ENCODE results near the gene SPIN2B. TPM values are rescaled to one million over a fixed set of nuclear protein-coding genes. Genes with fewer than 3 reads are reported as not detected.

Gene SPIN2B
- 6.2 and 11.6 TPM in 2 replicates for total RNA-seq

GRCh38 chrX:57121162-57121755, at the start of gene SPIN2B:
Gene SPIN2B, minus strand, starts transcription at chrX:57121548.

GRCh38 chrX:57137073-57137472, 15.7 kb upstream of the SPIN2B start, which contains the start of gene SPIN2A:
Gene SPIN2A, minus strand, starts transcription at chrX:57137397. Its CDS starts 800 bp downstream, at chrX:57136597.

Other genes starting within 250 kb of the SPIN2B start
- 1.1 and 1.5 TPM in 2 replicates for gene SPIN3, start 126.0 kb downstream of the SPIN2B start, total RNA-seq
- 0.33 TPM in 1 of 2 replicates, not detected in the other for gene SPIN2A, start 15.8 kb upstream of the SPIN2B start, total RNA-seq
- 0.64 TPM in 1 of 2 replicates, not detected in the other for gene FAAH2, start 165.2 kb upstream of the SPIN2B start, total RNA-seq

Data from mammary microvascular endothelial cell (primary cell).